Testis (tissue), 3 donors: ENCODE results near the gene ZDHHC8. TPM values are rescaled to one million over a fixed set of nuclear protein-coding genes. Genes with fewer than 3 reads are reported as not detected.

Source experiments
- DNase-seq: peaks from one replicate; pipeline ENCODE4 v3.0.0-alpha.2; 2019
- H3K27ac ChIP-seq, 2 donors: fragments of 200-600 bp; sonication (generic); one replicate each; pipeline ENCODE4 v1.5.1; 2019
- H3K27me3 ChIP-seq: fragments of 200-600 bp; sonication (generic); one replicate; pipeline ENCODE4 v1.5.1; 2019
- H3K36me3 ChIP-seq: fragments of 200-600 bp; sonication (generic); one replicate; pipeline ENCODE4 v1.5.1; 2017; ENCODE audit warnings: low read depth; ENCODE audit errors: missing control alignments
- H3K4me1 ChIP-seq: fragments of 200-600 bp; sonication (generic); one replicate; pipeline ENCODE4 v1.5.1; 2019
- H3K4me3 ChIP-seq, 2 donors: fragments of 200-600 bp; sonication (generic); one replicate each; pipeline ENCODE4 v1.5.1; 2017 to 2019
- H3K9me3 ChIP-seq: fragments of 200-600 bp; sonication (generic); one replicate; pipeline ENCODE4 v1.5.1; 2017
- POLR2A ChIP-seq: fragments of 450-650 bp; IDR thresholded peaks from one replicate; pipeline ENCODE4 v1.6.1; 2017; ENCODE audit warnings: antibody characterized with exemption, mild to moderate bottlenecking, moderate library complexity
- WGBS, 2 donors: methylation state at CpG; one replicate each; pipeline ENCODE4 v1.1.5; 2018; 5-methylcytosine and 5-hydroxymethylcytosine counted together
- intact Hi-C: fragments of 100-400 bp; cut with DNase I; formaldehyde crosslinking; loops from one replicate; pipeline ENCODE4 v1.15.1; 2023; ENCODE audit warnings: low total_unique reads
- polyA plus RNA-seq: library from polyadenylated mRNA; stranded (reverse); fragments of 350-450 nt; fragmentation: Illumina TruSeq; extraction: RNeasy Lipid Tissue Mini Kit (QIAGEN cat#74804); gene quantifications from one replicate; pipeline ENCODE4 v1.2.3, GENCODE V29; 2014; ENCODE audit warnings: low read depth, low replicate concordance; ENCODE audit not compliant: insufficient read depth
- total RNA-seq, 2 donors: library from RNA; depleted of rRNA; stranded (reverse); fragments of >200 nt; gene quantifications; one replicate each; pipeline ENCODE4 v1.2.3, GENCODE V29; 2016
- TF ChIP-seq, protein P1 (sequence below), 3 experiments: fragments of 450-650 bp in 2 of 3; fragments of 200-600 bp in 1 of 3; sonication (generic) in 1 of 3; IDR thresholded peaks; one replicate each; pipeline ENCODE4 v1.5.1; 2016 to 2019; ENCODE audit warnings: antibody characterized with exemption in 3 of 3, mild to moderate bottlenecking in 2 of 3, moderate library complexity in 1 of 3

The ZDHHC8 gene
- total and polyA plus RNA-seq, 3 donors from 2014 or later = 34.0 to 44.0 (median 40.9) TPM

DNA sequence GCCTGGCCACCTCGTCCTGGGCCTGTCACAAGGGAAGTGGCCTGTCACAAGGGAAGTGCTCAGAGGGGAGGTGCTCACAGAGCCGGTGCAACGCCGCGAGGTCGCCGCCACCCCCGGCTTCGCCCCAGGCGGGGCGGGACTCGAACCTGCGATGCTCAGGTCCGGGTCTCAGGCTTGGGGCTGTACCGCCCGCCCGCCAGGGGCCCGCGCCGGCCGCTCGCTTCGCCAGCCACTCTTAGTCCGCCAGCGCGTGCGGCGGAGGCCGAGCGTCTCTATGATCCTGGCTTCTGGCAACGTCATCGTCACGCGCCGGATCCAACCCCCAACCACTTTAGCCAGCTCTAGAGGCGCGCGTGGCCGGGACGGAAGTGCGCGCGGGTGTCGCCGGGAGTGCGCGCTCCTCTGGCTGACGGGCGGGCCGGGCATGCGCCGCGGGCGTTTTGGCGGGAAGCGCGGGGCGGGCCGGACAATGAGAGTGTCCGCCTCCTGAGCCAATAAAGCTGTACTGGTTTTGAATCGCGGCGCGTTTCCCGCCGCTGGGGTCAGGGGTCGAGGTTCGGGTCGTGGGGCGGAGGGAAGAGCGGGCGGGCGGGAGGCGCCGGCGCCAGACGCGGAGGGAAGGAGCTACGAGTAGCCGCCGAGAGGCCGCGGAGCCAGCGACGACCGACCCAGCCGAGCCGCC, 14.5 kb upstream of the ZDHHC8 start, which contains the start of gene TRMT2A:
TSS of gene TRMT2A (minus strand) at position 276 of the 682 bp plus-strand sequence. CDS start 320 bp downstream, outside the sequence.
- intact Hi-C loops = no loop called here
- H3K27ac ChIP-seq = peak within 1 kb of the TSS; percentile 88
- peaks cover 25% of the 10 kb centered on the region for H3K4me1 ChIP-seq
- peak; percentile 99 for DNase-seq
- no peaks in the 10 kb centered on the region for H3K36me3 ChIP-seq
- H3K9me3 ChIP-seq = no peaks in the 10 kb centered on the region
- 0% methylated on average over 23 to 58 of the region's 88 CpGs for WGBS, 2 donors
- H3K4me3 ChIP-seq = peak within 1 kb of the TSS; percentile 94 to 98
- H3K27me3 ChIP-seq = no peaks in the 10 kb centered on the region
- TF ChIP-seq, protein P1, sequence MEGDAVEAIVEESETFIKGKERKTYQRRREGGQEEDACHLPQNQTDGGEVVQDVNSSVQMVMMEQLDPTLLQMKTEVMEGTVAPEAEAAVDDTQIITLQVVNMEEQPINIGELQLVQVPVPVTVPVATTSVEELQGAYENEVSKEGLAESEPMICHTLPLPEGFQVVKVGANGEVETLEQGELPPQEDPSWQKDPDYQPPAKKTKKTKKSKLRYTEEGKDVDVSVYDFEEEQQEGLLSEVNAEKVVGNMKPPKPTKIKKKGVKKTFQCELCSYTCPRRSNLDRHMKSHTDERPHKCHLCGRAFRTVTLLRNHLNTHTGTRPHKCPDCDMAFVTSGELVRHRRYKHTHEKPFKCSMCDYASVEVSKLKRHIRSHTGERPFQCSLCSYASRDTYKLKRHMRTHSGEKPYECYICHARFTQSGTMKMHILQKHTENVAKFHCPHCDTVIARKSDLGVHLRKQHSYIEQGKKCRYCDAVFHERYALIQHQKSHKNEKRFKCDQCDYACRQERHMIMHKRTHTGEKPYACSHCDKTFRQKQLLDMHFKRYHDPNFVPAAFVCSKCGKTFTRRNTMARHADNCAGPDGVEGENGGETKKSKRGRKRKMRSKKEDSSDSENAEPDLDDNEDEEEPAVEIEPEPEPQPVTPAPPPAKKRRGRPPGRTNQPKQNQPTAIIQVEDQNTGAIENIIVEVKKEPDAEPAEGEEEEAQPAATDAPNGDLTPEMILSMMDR (IDR thresholded peaks at IDR 0.05) = peak in 2 of 3 experiments; percentile 9 to 33
- no peak for TF ChIP-seq POLR2A

DNA sequence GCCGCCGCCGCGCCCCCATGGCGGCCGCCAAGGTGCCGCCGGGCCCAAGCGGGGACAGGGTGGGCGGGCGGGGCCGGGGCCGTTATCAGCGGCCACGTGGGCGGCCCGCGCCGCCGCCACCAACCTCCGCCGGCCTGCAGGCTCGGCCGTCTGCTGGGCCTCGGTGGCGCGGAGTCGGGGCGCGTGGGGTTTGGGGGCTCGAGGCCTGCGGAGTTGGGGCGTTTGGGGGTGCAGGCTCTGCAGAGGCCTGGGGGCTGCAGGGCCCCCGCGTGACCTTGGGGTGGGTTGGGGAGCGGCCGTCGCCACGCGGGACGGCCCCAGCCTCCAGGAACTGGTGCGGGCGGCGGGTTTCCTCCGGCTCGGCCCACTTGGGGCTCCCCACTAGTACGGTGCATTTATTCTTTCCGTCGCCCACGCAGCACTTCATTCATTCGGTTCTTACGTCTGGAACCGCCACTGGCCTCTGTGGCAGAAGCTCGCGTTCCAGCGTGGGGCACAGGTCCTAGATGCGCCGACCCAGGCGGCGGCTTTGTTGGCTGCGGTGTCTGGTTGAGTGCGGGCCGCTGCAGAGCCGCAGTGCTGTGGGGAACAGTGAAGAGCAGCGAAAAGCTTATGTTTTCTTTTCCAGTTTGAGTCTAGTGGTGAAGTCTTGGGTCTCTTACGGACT, 13.8 kb upstream of the ZDHHC8 start:
- H3K27me3 ChIP-seq = no peaks in the 10 kb centered on the region
- H3K36me3 ChIP-seq = no peaks in the 10 kb centered on the region
- TF ChIP-seq POLR2A = no peak
- TF ChIP-seq, protein P1 (IDR thresholded peaks at IDR 0.05) = no peak
- H3K27ac ChIP-seq = peak overlapping the region; percentile 63 to 88
- no peak for DNase-seq
- intact Hi-C loops = no loop called here
- 0 to 1% methylated on average over 30 to 51 of the region's 66 CpGs for WGBS, 2 donors
- no peaks in the 10 kb centered on the region for H3K9me3 ChIP-seq
- peak overlapping the region; percentile 94 to 98 for H3K4me3 ChIP-seq
- H3K4me1 ChIP-seq = peaks cover 25% of the 10 kb centered on the region

DNA sequence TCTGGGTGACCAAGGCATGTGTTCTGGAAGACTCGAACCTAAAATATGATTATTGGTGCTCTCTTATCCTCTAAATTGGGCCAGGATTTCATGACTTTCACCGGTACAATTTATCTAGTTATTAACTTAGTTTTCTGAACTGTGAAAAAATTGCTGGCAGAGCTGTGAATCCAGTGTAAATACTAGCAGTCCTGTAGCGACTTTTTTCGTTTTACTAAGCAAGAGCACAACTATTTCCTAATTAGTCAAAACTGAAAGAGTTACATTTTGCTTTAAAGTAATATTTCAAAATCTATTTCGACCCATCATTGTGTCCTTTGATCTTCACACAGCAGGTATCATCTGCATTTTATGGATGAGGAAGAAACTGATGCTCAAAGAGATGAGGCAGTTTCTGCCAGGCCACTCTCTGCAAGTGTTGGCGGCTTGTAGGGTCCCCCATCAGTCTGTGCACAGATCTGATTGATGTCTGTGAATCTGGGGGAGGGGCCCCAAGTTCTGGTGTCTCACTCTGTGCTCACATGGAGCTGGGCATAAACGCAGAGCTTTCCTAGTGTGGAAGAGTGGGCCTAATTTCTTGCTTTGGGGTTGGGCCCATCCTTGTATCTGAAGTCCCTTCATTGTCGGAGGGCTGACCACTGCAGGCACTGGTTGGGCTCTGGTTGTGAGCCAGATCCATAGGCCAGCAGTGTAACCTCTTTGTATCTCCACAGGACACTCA, 13.1 kb upstream of the ZDHHC8 start:
- Histone ChIP-seq H3K27me3 (no peaks in the 10 kb centered on the region), H3K9me3 (no peaks in the 10 kb centered on the region), H3K36me3 (no peaks in the 10 kb centered on the region), H3K27ac (peak overlapping the region; percentile 6 to 88), H3K4me3 (peak overlapping the region; percentile 94 to 98), H3K4me1 (peaks cover 25% of the 10 kb centered on the region)
- TF ChIP-seq POLR2A = no peak
- TF ChIP-seq, protein P1 (IDR thresholded peaks at IDR 0.05) = no peak
- 6 to 7% methylated on average over 7 to 8 of the region's 8 CpGs for WGBS, 2 donors
- intact Hi-C loops = no loop called here
- DNase-seq = no peak

DNA sequence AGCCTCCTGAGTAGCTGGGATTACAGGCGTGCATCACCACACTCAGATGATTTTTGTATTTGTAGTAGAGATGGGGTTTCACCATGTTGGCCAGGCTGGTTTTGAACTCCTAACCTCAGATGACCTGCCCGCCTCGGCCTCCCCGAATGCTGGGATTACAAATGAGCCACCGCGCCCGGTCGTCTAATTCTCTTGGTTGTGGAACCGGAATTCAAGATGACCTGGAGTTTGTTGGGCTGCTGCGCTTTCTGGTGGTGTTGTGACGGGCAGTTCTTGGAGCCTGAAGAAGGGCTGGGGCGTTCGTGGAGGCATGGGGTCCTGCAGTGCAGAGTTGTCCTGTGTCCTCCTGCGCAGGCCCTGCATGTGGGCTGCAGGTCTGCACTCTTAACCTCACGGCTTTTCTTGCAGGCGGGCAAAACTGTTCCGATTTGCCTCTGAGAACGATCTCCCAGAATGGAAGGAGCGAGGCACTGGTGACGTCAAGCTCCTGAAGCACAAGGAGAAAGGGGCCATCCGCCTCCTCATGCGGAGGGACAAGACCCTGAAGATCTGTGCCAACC, 9.7 kb upstream of the ZDHHC8 start:
- H3K9me3 ChIP-seq = no peaks in the 10 kb centered on the region
- H3K36me3 ChIP-seq = no peaks in the 10 kb centered on the region
- DNase-seq = no peak
- no peak overlapping the region for H3K4me3 ChIP-seq
- H3K4me1 ChIP-seq = peaks cover 21% of the 10 kb centered on the region
- no peak overlapping the region for H3K27ac ChIP-seq
- H3K27me3 ChIP-seq = no peaks in the 10 kb centered on the region
- TF ChIP-seq POLR2A = no peak
- TF ChIP-seq, protein P1 (IDR thresholded peaks at IDR 0.05) = no peak
- intact Hi-C loops = no loop called here
- 95% methylated on average over 17 to 22 of the region's 22 CpGs for WGBS, 2 donors
